Adrenal gland (tissue), 5 donors: Measurements from ENCODE around the gene NSG2.

Experiments
- CTCF ChIP-seq, 6 experiments: fragments of 450-650 bp in 4 of 6; fragments of 200-600 bp in 2 of 6; sonication (generic) in 1 of 6; IDR thresholded peaks; 1 replicate in 5 of 6; 2 replicates in 1 of 6; pipeline versions ENCODE4 v1.5.1 to v1.8.0; 2016 to 2021; ENCODE audit warnings: antibody characterized with exemption in 6 of 6, mild to moderate bottlenecking in 2 of 6, moderate library complexity in 1 of 6
- POLR2A ChIP-seq, 2 donors: fragments of 450-650 bp; IDR thresholded peaks; one replicate each; pipeline ENCODE4 v1.6.1; 2017; ENCODE audit warnings: antibody characterized with exemption in 2 of 2, mild to moderate bottlenecking in 2 of 2, moderate library complexity in 1 of 2
- donor health status: DM: no; HTN: no; CAD: no.

- no peak for TF ChIP-seq CTCF (IDR thresholded peaks at IDR 0.05)
- no peak for TF ChIP-seq POLR2A (IDR thresholded peaks at IDR 0.05)
Measured at GRCh38 chr5:174118823-174119467, 73.4 kb downstream of the NSG2 start.
